Lower leg skin (tissue), 4 donors: Measurements from ENCODE around the gene METTL25. TPM values are rescaled to one million over a fixed set of nuclear protein-coding genes. Genes with fewer than 3 reads are reported as not detected.

Source experiments
- DNase-seq, 2 donors: peaks; one replicate each; pipeline ENCODE4 v3.0.0-alpha.2; 2019; ENCODE audit warnings: low spot score in 2 of 2
- H3K4me3 ChIP-seq: fragments of 200-600 bp; sonication (generic); 2 replicates; pipeline ENCODE4 v1.5.1; 2017; ENCODE audit warnings: mild to moderate bottlenecking, low read depth; ENCODE audit not compliant: poor library complexity, severe bottlenecking
- CTCF ChIP-seq, 3 donors: fragments of 450-650 bp; IDR thresholded peaks; one replicate each; pipeline ENCODE4 v1.5.1; 2016; ENCODE audit warnings: antibody characterized with exemption in 3 of 3, mild to moderate bottlenecking in 3 of 3, moderate library complexity in 2 of 3
- POLR2A ChIP-seq, 2 donors: fragments of 450-650 bp; IDR thresholded peaks; one replicate each; pipeline ENCODE4 v1.6.1; 2016 to 2017; ENCODE audit warnings: antibody characterized with exemption in 2 of 2, mild to moderate bottlenecking in 1 of 2, moderate library complexity in 1 of 2
- WGBS, 2 donors: methylation state at CpG; one replicate each; pipeline ENCODE4 v1.1.5; 2018; 5-methylcytosine and 5-hydroxymethylcytosine counted together
- intact Hi-C: fragments of 100-400 bp; cut with DNase I; formaldehyde crosslinking; loops from one replicate; pipeline ENCODE4 v1.15.0; 2023; ENCODE audit warnings: low total_unique reads
- total RNA-seq, 4 donors: library from RNA; depleted of rRNA; stranded (reverse); fragments of >200 nt; gene quantifications; one replicate each; pipeline ENCODE4 v1.1.0, GENCODE V29; 2016

Gene METTL25
- total RNA-seq, 4 donors from 2014 or later: 6.7 to 15.2 (median 13.5) TPM

DNA sequence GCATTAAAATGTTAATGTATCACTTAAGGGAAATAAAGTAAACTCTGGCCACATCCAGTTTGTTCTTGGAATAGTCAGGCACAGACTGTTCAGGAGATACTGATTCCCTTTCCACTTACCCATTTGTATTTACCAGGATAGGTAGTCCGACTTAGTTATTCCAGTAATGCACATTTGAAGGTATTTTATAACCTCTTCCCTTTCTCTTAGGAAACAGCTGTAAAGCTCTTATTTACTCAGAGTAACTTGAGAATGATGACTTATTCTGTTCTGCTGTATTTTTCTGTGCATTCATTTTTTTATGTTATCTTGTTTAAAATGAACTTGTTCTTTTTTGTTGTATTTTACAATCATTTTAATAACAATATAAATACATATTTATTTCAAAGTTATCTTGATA, 78.0 kb downstream of the METTL25 start:
- TF ChIP-seq POLR2A (IDR thresholded peaks at IDR 0.05) (no peak), CTCF (IDR thresholded peaks at IDR 0.05) (no peak)
- intact Hi-C loops: no loop called here
- no peak for DNase-seq
- no peak overlapping the region for H3K4me3 ChIP-seq
- WGBS, 2 donors: 95 to 100% methylated on average over 1 of the region's 1 CpG

DNA sequence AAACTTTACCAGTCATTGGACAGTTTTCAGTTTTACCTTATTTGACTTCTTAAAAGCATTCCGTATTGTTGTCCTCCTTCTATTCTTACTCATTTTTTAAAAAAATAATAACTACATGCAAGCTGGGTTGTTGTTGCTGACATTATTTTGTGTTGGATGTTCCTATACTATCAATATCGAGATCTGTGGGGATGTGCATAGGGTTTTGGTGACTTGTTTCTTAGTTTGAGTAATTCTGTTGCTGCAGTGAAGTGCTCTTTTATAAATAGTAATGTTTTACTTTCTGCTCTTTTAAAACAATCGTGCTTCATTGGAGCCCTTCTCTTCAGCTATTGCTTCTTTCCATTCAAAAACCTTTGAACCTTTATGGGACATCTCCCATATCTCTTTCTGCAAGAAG, 79.4 kb downstream of the METTL25 start:
- H3K4me3 ChIP-seq: no peak overlapping the region
- TF ChIP-seq POLR2A (IDR thresholded peaks at IDR 0.05) (no peak), CTCF (IDR thresholded peaks at IDR 0.05) (no peak)
- intact Hi-C loops: no loop called here
- DNase-seq: no peak
- 93 to 94% methylated on average over 3 of the region's 3 CpGs for WGBS, 2 donors

- 39 to 59% methylated on average over 4 of the region's 4 CpGs for WGBS, 2 donors
- no peak for TF ChIP-seq POLR2A (IDR thresholded peaks at IDR 0.05)
- TF ChIP-seq CTCF (IDR thresholded peaks at IDR 0.05): no peak
- intact Hi-C loops: no loop called here
- DNase-seq: no peak
- no peak overlapping the region for H3K4me3 ChIP-seq
Observed at GRCh38 chr12:82438356-82438755, 80.0 kb downstream of the METTL25 start.

DNA sequence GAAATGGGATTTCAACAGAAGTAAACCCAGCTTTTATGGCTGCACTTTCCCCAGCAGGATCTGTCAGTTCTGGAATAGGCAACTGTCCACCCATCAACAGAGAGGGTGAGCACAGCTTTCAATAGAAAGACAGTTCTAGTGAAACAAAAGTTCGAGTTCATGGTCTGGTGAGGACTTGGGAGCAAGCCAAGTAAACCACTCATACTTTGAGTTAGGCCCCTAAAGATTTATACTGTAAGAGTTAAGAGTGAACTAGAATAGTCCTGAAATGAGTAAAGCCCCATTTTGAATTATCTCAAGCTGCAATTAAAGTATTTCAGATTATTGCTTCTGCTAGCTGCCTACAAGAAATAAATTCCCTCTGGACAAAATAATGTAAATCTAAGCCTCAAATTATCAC, 82.6 kb downstream of the METTL25 start:
- no peak for DNase-seq
- no peak for TF ChIP-seq POLR2A (IDR thresholded peaks at IDR 0.05)
- TF ChIP-seq CTCF (IDR thresholded peaks at IDR 0.05): no peak
- WGBS, 2 donors: 76 to 82% methylated on average over 1 of the region's 1 CpG
- H3K4me3 ChIP-seq: no peak overlapping the region
- intact Hi-C loops: no loop called here

- no peak for DNase-seq
- 68 to 71% methylated on average over 2 of the region's 2 CpGs for WGBS, 2 donors
- TF ChIP-seq CTCF (IDR thresholded peaks at IDR 0.05) (no peak), POLR2A (IDR thresholded peaks at IDR 0.05) (no peak)
- H3K4me3 ChIP-seq: no peak overlapping the region
- intact Hi-C loops: no loop called here
Observed at GRCh38 chr12:82448911-82449578, 90.7 kb downstream of the METTL25 start.

- no peak for DNase-seq
- TF ChIP-seq CTCF (IDR thresholded peaks at IDR 0.05): no peak
- TF ChIP-seq POLR2A (IDR thresholded peaks at IDR 0.05): no peak
- intact Hi-C loops: no loop called here
- no peak overlapping the region for H3K4me3 ChIP-seq
- WGBS, 2 donors: 68 to 73% methylated on average over 2 of the region's 2 CpGs
Observed at GRCh38 chr12:82456633-82457032, 98.3 kb downstream of the METTL25 start.
